ENCODE data around the gene COL10A1. TPM values are rescaled to one million over a fixed set of nuclear protein-coding genes. Genes with fewer than 3 reads are reported as not detected.

The COL10A1 gene
- total RNA-seq, 3 donors from 2014 or later (not counting 1 experiment from before 2014, with no cell fraction given) = not detected

GRCh38 chr6:116106146-116106545 lies 19.8 kb downstream of the COL10A1 start:
- WGBS (ENCODE audit: insufficient coverage) = 67% methylated on average over 1 of the region's 1 CpG
- H3K27ac ChIP-seq (ENCODE audit: low read length) = no peak overlapping the region
- Mint-ChIP-seq H3K4me1 (peaks cover 36 to 44% of the 10 kb centered on the region in 2 donors), H3K9me3 (no peaks in the 10 kb centered on the region), H3K27me3 (ENCODE audit: low read depth in 2 of 2) (no peaks in the 10 kb centered on the region), H3K4me3 (no peak overlapping the region), H3K27ac (peak overlapping the region in 1 of 2 donors; percentile 17), H3K36me3 (peaks cover 18% of the 10 kb centered on the region)
- H3K9me3 ChIP-seq (ENCODE audit: control insufficient read depth, insufficient read depth, low read length) = no peaks in the 10 kb centered on the region
- ATAC-seq (no peak), DNase-seq (no peak)
- no peak overlapping the region for H3K4me3 ChIP-seq (ENCODE audit: low read length)
- intact Hi-C loops (cut with micrococcal nuclease) = no loop called here
- peaks cover 28% of the 10 kb centered on the region for H3K36me3 ChIP-seq (ENCODE audit: control insufficient read depth, insufficient read depth, low read length)
- H3K4me1 ChIP-seq (ENCODE audit: control insufficient read depth, insufficient read depth, low read length) = peaks cover 16% of the 10 kb centered on the region
- no peak for TF ChIP-seq CTCF (IDR thresholded peaks at IDR 0.05)
- H3K27me3 ChIP-seq (ENCODE audit: control insufficient read depth, insufficient read depth, low read length) = no peaks in the 10 kb centered on the region

GRCh38 chr6:116105247-116105646 lies 20.7 kb downstream of the COL10A1 start:
- intact Hi-C loops (cut with micrococcal nuclease) = no loop called here

GRCh38 chr6:116104636-116105035 lies 21.3 kb downstream of the COL10A1 start:
- no peak for TF ChIP-seq CTCF (IDR thresholded peaks at IDR 0.05)
- no peaks in the 10 kb centered on the region for H3K27me3 Mint-ChIP-seq (ENCODE audit: low read depth in 2 of 2)
- peaks cover 6% of the 10 kb centered on the region for H3K36me3 Mint-ChIP-seq
- H3K4me1 Mint-ChIP-seq = peaks cover 37 to 52% of the 10 kb centered on the region in 2 donors
- H3K27me3 ChIP-seq (ENCODE audit: control insufficient read depth, insufficient read depth, low read length) = no peaks in the 10 kb centered on the region
- H3K9me3 Mint-ChIP-seq = no peaks in the 10 kb centered on the region
- DNase-seq = no peak
- 100% methylated on average over 1 of the region's 1 CpG for WGBS (ENCODE audit: insufficient coverage)
- H3K4me3 ChIP-seq (ENCODE audit: low read length) = no peak overlapping the region
- no peaks in the 10 kb centered on the region for H3K9me3 ChIP-seq (ENCODE audit: control insufficient read depth, insufficient read depth, low read length)
- ATAC-seq = no peak
- H3K4me3 Mint-ChIP-seq = no peak overlapping the region
- H3K27ac ChIP-seq (ENCODE audit: low read length) = no peak overlapping the region
- H3K27ac Mint-ChIP-seq = no peak overlapping the region
- H3K4me1 ChIP-seq (ENCODE audit: control insufficient read depth, insufficient read depth, low read length) = peaks cover 19% of the 10 kb centered on the region
- intact Hi-C loops (cut with micrococcal nuclease) = no loop called here
- H3K36me3 ChIP-seq (ENCODE audit: control insufficient read depth, insufficient read depth, low read length) = peaks cover 15% of the 10 kb centered on the region

More at GRCh38 chr6:116105247-116105646, 20.7 kb downstream of the COL10A1 start:
- H3K36me3 ChIP-seq (ENCODE audit: control insufficient read depth, insufficient read depth, low read length) = peaks cover 20% of the 10 kb centered on the region
- 83% methylated on average over 2 of the region's 3 CpGs for WGBS (ENCODE audit: insufficient coverage)
- DNase-seq (no peak), ATAC-seq (no peak)
- H3K27me3 ChIP-seq (ENCODE audit: control insufficient read depth, insufficient read depth, low read length) = no peaks in the 10 kb centered on the region
- peaks cover 9% of the 10 kb centered on the region for H3K36me3 Mint-ChIP-seq
- H3K4me1 Mint-ChIP-seq = peaks cover 37 to 50% of the 10 kb centered on the region in 2 donors
- no peaks in the 10 kb centered on the region for H3K9me3 ChIP-seq (ENCODE audit: control insufficient read depth, insufficient read depth, low read length)
- peaks cover 18% of the 10 kb centered on the region for H3K4me1 ChIP-seq (ENCODE audit: control insufficient read depth, insufficient read depth, low read length)
- no peaks in the 10 kb centered on the region for H3K27me3 Mint-ChIP-seq (ENCODE audit: low read depth in 2 of 2)
- no peak overlapping the region for H3K4me3 ChIP-seq (ENCODE audit: low read length)
- no peak overlapping the region for H3K27ac ChIP-seq (ENCODE audit: low read length)
- no peak overlapping the region for H3K27ac Mint-ChIP-seq
- no peak for TF ChIP-seq CTCF (IDR thresholded peaks at IDR 0.05)
- no peak overlapping the region for H3K4me3 Mint-ChIP-seq
- no peaks in the 10 kb centered on the region for H3K9me3 Mint-ChIP-seq

GRCh38 chr6:116102873-116103272 lies 23.1 kb downstream of the COL10A1 start:
- H3K4me3 Mint-ChIP-seq = peak overlapping the region; percentile 32
- ATAC-seq = no peak
- H3K9me3 Mint-ChIP-seq = no peaks in the 10 kb centered on the region
- intact Hi-C loops (cut with micrococcal nuclease) = no loop called here
- peaks cover 19% of the 10 kb centered on the region for H3K4me1 ChIP-seq (ENCODE audit: control insufficient read depth, insufficient read depth, low read length)
- no peaks in the 10 kb centered on the region for H3K36me3 Mint-ChIP-seq
- WGBS (ENCODE audit: insufficient coverage) = 81% methylated on average over 4 of the region's 4 CpGs
- H3K4me1 Mint-ChIP-seq = peaks cover 37 to 52% of the 10 kb centered on the region in 2 donors
- no peaks in the 10 kb centered on the region for H3K27me3 ChIP-seq (ENCODE audit: control insufficient read depth, insufficient read depth, low read length)
- no peak for DNase-seq
- no peaks in the 10 kb centered on the region for H3K9me3 ChIP-seq (ENCODE audit: control insufficient read depth, insufficient read depth, low read length)
- H3K36me3 ChIP-seq (ENCODE audit: control insufficient read depth, insufficient read depth, low read length) = no peaks in the 10 kb centered on the region
- no peak for TF ChIP-seq CTCF (IDR thresholded peaks at IDR 0.05)
- H3K27me3 Mint-ChIP-seq (ENCODE audit: low read depth in 2 of 2) = no peaks in the 10 kb centered on the region
- no peak overlapping the region for H3K27ac ChIP-seq (ENCODE audit: low read length)
- peak overlapping the region in 1 of 2 donors; percentile 4 for H3K27ac Mint-ChIP-seq
- no peak overlapping the region for H3K4me3 ChIP-seq (ENCODE audit: low read length)
